ENCODE results near the gene RTN4RL2.

Gene RTN4RL2

DNA sequence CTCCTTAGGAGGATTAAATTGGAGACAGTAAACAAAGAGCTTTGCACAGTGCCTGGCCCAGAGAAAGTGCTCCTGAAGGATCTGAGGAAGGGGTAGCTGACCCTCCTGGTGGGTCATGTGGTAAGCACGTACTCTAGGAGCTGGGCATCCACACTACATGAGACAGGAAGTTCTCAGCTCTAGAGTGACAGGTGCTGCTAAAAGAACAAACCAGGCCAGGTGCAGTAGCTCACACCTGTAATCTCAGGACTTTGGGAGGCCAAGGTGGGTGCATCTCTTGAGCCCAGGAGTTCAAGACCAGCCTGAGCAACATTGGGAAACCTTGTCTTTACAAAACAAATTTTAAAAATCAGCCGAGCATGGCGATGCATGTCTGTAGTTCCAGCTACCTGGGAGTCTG is 42.0 kb downstream of the RTN4RL2 start:
- no peak for DNase-seq
- Histone ChIP-seq H3K27ac (ENCODE audit: insufficient read depth in 1 of 2, low read depth in 1 of 2, low read length in 2 of 2, poor library complexity in 1 of 2, severe bottlenecking in 2 of 2) (no peak overlapping the region), H3K36me3 (ENCODE audit: control insufficient read depth in 4 of 4, insufficient read depth in 4 of 4, low read length in 3 of 4) (peaks cover 7 to 66% (median 36%) of the 10 kb centered on the region in 4 experiments), H3K27me3 (replicated peaks in 2 of 5; ENCODE audit: control insufficient read depth in 4 of 5, insufficient read depth in 5 of 5, low read length in 4 of 5) (no peaks in the 10 kb centered on the region), H3K4me3 (ENCODE audit: control insufficient read depth in 1 of 7, extremely low read depth in 1 of 7, insufficient read depth in 4 of 7, low read depth in 2 of 7, low read length in 6 of 7) (no peak overlapping the region), H3K4me1 (ENCODE audit: control extremely low read depth in 1 of 4, control insufficient read depth in 4 of 4, insufficient read depth in 4 of 4, low read length in 3 of 4) (peaks cover 0 to 11% (median 5%) of the 10 kb centered on the region in 4 experiments), H3K9me3 (ENCODE audit: control extremely low read depth in 1 of 5, control insufficient read depth in 4 of 5, insufficient read depth in 2 of 5, low read depth in 1 of 5, low read length in 4 of 5) (no peaks in the 10 kb centered on the region)
- POLR2A ChIA-PET = no interaction called here
- WGBS (ENCODE audit: insufficient coverage) = 100% methylated on average over 3 of the region's 3 CpGs
- CTCF ChIA-PET = interaction anchor here (0.8 to 18.0 kb wide), 15 partner anchors 9 to 139 kb away, joined by 3 to 410 read pairs (median 6); partner anchors contain the start of genes SLC43A1 and TIMM10

DNA sequence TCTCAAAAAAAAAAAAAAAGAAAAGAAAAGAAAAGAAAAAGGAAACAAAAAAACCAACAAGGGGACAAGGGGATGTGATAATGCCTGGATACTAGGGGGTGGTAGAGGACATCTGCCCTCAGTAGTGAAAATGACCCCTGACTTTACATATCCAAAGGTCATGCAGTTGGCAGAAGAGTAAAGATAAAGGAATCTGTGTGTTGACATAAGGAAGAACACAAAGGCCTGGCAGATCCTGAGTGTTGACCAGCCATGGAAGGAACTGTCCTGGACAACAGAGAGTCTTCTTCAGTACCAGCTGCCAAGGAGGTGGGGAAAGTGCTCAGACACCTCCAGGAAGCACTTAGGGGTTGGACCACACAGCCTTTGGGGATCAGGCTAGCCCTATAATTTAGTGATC is 42.5 kb downstream of the RTN4RL2 start:
- peaks cover 0 to 11% (median 5%) of the 10 kb centered on the region in 4 experiments for H3K4me1 ChIP-seq (ENCODE audit: control extremely low read depth in 1 of 4, control insufficient read depth in 4 of 4, insufficient read depth in 4 of 4, low read length in 3 of 4)
- ChIA-PET POLR2A (no interaction called here), CTCF (interaction anchor here (1.2 to 18.0 kb wide), 11 partner anchors 9 to 138 kb away, joined by 3 to 410 read pairs (median 10); partner anchors contain the start of genes SLC43A1 and TIMM10)
- no peaks in the 10 kb centered on the region for H3K9me3 ChIP-seq (ENCODE audit: control extremely low read depth in 1 of 5, control insufficient read depth in 4 of 5, insufficient read depth in 2 of 5, low read depth in 1 of 5, low read length in 4 of 5)
- H3K4me3 ChIP-seq (ENCODE audit: control insufficient read depth in 1 of 7, extremely low read depth in 1 of 7, insufficient read depth in 4 of 7, low read depth in 2 of 7, low read length in 6 of 7) = no peak overlapping the region
- peaks cover 7 to 63% (median 34%) of the 10 kb centered on the region in 4 experiments for H3K36me3 ChIP-seq (ENCODE audit: control insufficient read depth in 4 of 4, insufficient read depth in 4 of 4, low read length in 3 of 4)
- H3K27me3 ChIP-seq (replicated peaks in 2 of 5; ENCODE audit: control insufficient read depth in 4 of 5, insufficient read depth in 5 of 5, low read length in 4 of 5) = no peaks in the 10 kb centered on the region
- no peak for DNase-seq
- H3K27ac ChIP-seq (ENCODE audit: insufficient read depth in 1 of 2, low read depth in 1 of 2, low read length in 2 of 2, poor library complexity in 1 of 2, severe bottlenecking in 2 of 2) = no peak overlapping the region

DNA sequence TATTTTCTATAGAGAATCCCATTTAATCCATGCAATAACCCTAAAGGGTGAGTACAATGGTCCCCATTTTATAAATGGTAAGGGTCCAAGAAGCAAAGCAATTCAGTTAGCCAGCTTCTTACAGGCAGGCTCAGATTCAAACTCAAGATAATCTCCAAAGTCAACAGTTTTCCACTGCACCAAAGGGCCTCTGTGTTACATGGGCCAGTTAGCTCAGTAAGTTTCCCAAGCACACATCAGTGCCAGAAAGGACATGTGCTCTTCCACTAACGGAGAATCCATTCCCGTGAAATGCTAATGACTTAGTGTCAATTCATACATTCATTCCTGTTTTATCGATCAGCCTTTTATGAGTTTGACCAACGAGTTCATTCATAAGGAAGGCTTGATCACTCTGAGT is 44.2 kb downstream of the RTN4RL2 start:
- Histone ChIP-seq H3K27me3 (replicated peaks in 2 of 5; ENCODE audit: control insufficient read depth in 4 of 5, insufficient read depth in 5 of 5, low read length in 4 of 5) (no peaks in the 10 kb centered on the region), H3K4me1 (ENCODE audit: control extremely low read depth in 1 of 4, control insufficient read depth in 4 of 4, insufficient read depth in 4 of 4, low read length in 3 of 4) (peaks cover 0 to 8% (median 2%) of the 10 kb centered on the region in 4 experiments), H3K4me3 (ENCODE audit: control insufficient read depth in 1 of 7, extremely low read depth in 1 of 7, insufficient read depth in 4 of 7, low read depth in 2 of 7, low read length in 6 of 7) (no peak overlapping the region), H3K9me3 (ENCODE audit: control extremely low read depth in 1 of 5, control insufficient read depth in 4 of 5, insufficient read depth in 2 of 5, low read depth in 1 of 5, low read length in 4 of 5) (no peaks in the 10 kb centered on the region), H3K36me3 (ENCODE audit: control insufficient read depth in 4 of 4, insufficient read depth in 4 of 4, low read length in 3 of 4) (peaks cover 7 to 56% (median 29%) of the 10 kb centered on the region in 4 experiments), H3K27ac (ENCODE audit: insufficient read depth in 1 of 2, low read depth in 1 of 2, low read length in 2 of 2, poor library complexity in 1 of 2, severe bottlenecking in 2 of 2) (no peak overlapping the region)
- WGBS (ENCODE audit: insufficient coverage) = 100% methylated on average over 4 of the region's 4 CpGs
- CTCF ChIA-PET = interaction anchor here (0.7 to 6.1 kb wide), 9 partner anchors 8 to 47 kb away, joined by 3 to 56 read pairs (median 6); partner anchors contain the start of gene SLC43A1
- POLR2A ChIA-PET = no interaction called here
- DNase-seq = no peak

DNA sequence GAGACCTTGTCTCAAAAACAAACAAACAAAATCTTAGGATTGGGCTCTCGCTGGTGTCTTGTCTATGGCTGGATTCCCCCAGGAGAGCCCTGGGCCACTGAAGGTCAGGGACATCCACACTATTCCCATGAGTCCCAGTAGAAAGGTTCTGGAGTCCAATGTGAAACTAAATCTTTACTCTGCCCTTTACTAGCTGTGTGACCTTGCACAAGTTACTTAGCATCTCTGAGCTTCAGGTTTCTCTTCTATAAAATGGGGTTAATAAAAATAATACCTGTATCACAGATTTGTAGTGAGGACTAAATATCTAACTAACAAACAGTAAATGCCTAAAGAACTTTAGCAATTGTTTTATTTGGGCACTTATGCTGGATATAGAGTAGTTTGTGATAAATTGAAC is 46.2 kb downstream of the RTN4RL2 start:
- CTCF ChIA-PET = interaction anchor here (0.6 to 6.1 kb wide), 11 partner anchors 9 to 1520 kb away, joined by 3 to 56 read pairs (median 4); partner anchors contain the start of gene SLC43A1
- DNase-seq = no peak

DNA sequence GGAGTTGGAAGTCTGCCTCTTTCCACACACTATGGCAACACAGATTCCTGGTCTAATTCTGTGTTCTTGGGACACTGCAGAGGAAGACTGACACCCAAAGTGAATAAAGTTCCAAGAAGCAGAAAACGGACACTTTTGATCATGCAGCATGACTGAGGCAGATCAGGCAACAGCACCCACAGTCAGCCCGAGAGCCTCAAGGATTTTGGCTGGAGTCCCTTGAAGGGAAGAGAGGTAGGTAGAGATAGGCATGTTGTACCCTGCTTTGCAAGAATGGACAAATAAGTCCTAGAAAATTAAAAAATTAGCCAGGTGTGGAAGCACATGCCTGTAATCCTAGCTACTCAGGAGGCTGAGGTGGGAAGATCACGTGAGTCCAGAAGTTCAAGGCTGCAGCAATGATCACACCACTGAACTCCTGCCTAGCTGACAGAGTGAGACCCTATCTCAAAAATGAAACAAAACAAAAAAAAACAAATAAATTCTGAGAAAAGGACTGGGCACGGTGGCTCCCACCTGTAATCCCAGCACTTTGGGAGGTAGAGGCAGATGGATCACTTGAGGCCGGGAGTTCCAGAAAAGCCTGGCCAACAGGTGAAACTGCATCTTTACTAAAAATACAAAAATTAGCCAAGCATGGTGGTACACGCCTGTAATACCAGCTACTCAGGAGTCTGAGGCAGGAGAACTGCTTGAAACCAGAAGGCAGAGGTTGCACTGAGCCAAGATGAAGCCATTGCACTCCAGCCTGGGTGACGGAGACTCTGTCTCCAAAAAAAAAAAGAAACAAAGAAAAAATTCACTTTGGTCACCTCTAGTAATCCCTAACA is 48.2 kb downstream of the RTN4RL2 start:
- Histone ChIP-seq H3K36me3 (ENCODE audit: control insufficient read depth in 4 of 4, insufficient read depth in 4 of 4, low read length in 3 of 4) (peaks cover 5 to 37% (median 12%) of the 10 kb centered on the region in 4 experiments), H3K4me3 (ENCODE audit: control insufficient read depth in 1 of 7, extremely low read depth in 1 of 7, insufficient read depth in 4 of 7, low read depth in 2 of 7, low read length in 6 of 7) (no peak overlapping the region), H3K4me1 (ENCODE audit: control extremely low read depth in 1 of 4, control insufficient read depth in 4 of 4, insufficient read depth in 4 of 4, low read length in 3 of 4) (peaks cover 0 to 11% (median 7%) of the 10 kb centered on the region in 4 experiments), H3K27me3 (replicated peaks in 2 of 5; ENCODE audit: control insufficient read depth in 4 of 5, insufficient read depth in 5 of 5, low read length in 4 of 5) (no peaks in the 10 kb centered on the region), H3K27ac (ENCODE audit: insufficient read depth in 1 of 2, low read depth in 1 of 2, low read length in 2 of 2, poor library complexity in 1 of 2, severe bottlenecking in 2 of 2) (no peak overlapping the region), H3K9me3 (ENCODE audit: control extremely low read depth in 1 of 5, control insufficient read depth in 4 of 5, insufficient read depth in 2 of 5, low read depth in 1 of 5, low read length in 4 of 5) (no peaks in the 10 kb centered on the region)
- CTCF ChIA-PET = interaction anchor here (0.8 to 6.1 kb wide), 4 partner anchors 11 to 19 kb away, joined by 3 to 56 read pairs (median 13); no protein-coding TSS in a partner anchor
- WGBS (ENCODE audit: insufficient coverage) = 99% methylated on average over 6 of the region's 7 CpGs
- DNase-seq = no peak
- POLR2A ChIA-PET = interaction anchor here (0.7 kb wide), 1 partner anchor 15 kb away, joined by 4 read pairs; no protein-coding TSS in a partner anchor

More for the DNA sequence above, 46.2 kb downstream of the RTN4RL2 start:
- Histone ChIP-seq H3K27ac (ENCODE audit: insufficient read depth in 1 of 2, low read depth in 1 of 2, low read length in 2 of 2, poor library complexity in 1 of 2, severe bottlenecking in 2 of 2) (no peak overlapping the region), H3K4me1 (ENCODE audit: control extremely low read depth in 1 of 4, control insufficient read depth in 4 of 4, insufficient read depth in 4 of 4, low read length in 3 of 4) (no peaks in the 10 kb centered on the region), H3K4me3 (ENCODE audit: control insufficient read depth in 1 of 7, extremely low read depth in 1 of 7, insufficient read depth in 4 of 7, low read depth in 2 of 7, low read length in 6 of 7) (no peak overlapping the region), H3K9me3 (ENCODE audit: control extremely low read depth in 1 of 5, control insufficient read depth in 4 of 5, insufficient read depth in 2 of 5, low read depth in 1 of 5, low read length in 4 of 5) (no peaks in the 10 kb centered on the region), H3K36me3 (ENCODE audit: control insufficient read depth in 4 of 4, insufficient read depth in 4 of 4, low read length in 3 of 4) (peaks cover 7 to 35% (median 19%) of the 10 kb centered on the region in 4 experiments), H3K27me3 (replicated peaks in 2 of 5; ENCODE audit: control insufficient read depth in 4 of 5, insufficient read depth in 5 of 5, low read length in 4 of 5) (no peaks in the 10 kb centered on the region)
- POLR2A ChIA-PET = no interaction called here
- 88% methylated on average over 1 of the region's 1 CpG for WGBS (ENCODE audit: insufficient coverage)

DNA sequence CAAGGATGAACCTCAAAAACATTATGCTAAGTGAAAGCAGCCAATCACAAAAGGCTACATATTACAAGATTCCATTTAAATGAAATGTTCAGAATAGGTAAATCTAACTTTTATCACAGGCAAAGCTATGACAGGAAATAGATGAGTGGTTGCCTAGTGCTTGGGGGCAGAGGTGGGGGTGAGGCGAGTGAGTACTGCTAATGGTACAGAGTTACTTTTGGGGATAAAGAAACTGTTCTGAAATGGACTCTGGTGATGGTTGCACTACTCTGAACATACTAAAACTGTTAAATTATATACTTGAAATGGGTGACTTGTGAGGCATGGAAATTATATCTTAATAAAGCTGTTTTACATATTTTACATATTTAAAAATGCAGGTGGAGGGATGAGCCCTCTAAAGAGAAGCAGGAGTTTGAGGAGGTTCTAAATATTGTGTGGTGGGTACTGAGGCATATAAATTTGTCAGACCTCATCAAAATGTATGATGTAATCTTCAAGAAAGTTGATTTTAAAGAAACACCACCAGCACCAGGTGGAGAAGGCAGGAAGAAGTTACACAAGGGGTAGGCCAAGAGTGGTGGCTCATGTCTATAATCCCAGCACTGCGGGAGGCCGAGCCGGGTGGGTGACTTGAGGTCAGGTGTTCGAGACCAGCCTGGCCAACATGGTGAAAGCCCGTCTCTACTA is 51.6 kb downstream of the RTN4RL2 start:
- Histone ChIP-seq H3K4me3 (ENCODE audit: control insufficient read depth in 1 of 7, extremely low read depth in 1 of 7, insufficient read depth in 4 of 7, low read depth in 2 of 7, low read length in 6 of 7) (no peak overlapping the region), H3K27ac (ENCODE audit: insufficient read depth in 1 of 2, low read depth in 1 of 2, low read length in 2 of 2, poor library complexity in 1 of 2, severe bottlenecking in 2 of 2) (no peak overlapping the region), H3K4me1 (ENCODE audit: control extremely low read depth in 1 of 4, control insufficient read depth in 4 of 4, insufficient read depth in 4 of 4, low read length in 3 of 4) (peaks cover 4 to 32% (median 26%) of the 10 kb centered on the region in 4 experiments), H3K9me3 (ENCODE audit: control extremely low read depth in 1 of 5, control insufficient read depth in 4 of 5, insufficient read depth in 2 of 5, low read depth in 1 of 5, low read length in 4 of 5) (no peaks in the 10 kb centered on the region), H3K27me3 (replicated peaks in 2 of 5; ENCODE audit: control insufficient read depth in 4 of 5, insufficient read depth in 5 of 5, low read length in 4 of 5) (no peaks in the 10 kb centered on the region), H3K36me3 (ENCODE audit: control insufficient read depth in 4 of 4, insufficient read depth in 4 of 4, low read length in 3 of 4) (peaks cover 0 to 14% (median 4%) of the 10 kb centered on the region in 4 experiments)
- ChIA-PET CTCF (interaction anchor here (1.2 to 2.0 kb wide), 6 partner anchors 10 to 129 kb away, joined by 3 to 11 read pairs (median 5); no protein-coding TSS in a partner anchor), POLR2A (no interaction called here)
- DNase-seq = no peak
- WGBS (ENCODE audit: insufficient coverage) = 95% methylated on average over 5 of the region's 6 CpGs

Data from common myeloid progenitor, CD34-positive (primary cell).